Measurements from ENCODE around the gene BMAL1. TPM values are rescaled to one million over a fixed set of nuclear protein-coding genes. Genes with fewer than 3 reads are reported as not detected.

BMAL1 gene
- total and polyA plus RNA-seq, 2 of the 8 experiments (the other 6 are each of a cell fraction or from before 2014, with no cell fraction given), result 6.8 to 6.9 TPM

DNA sequence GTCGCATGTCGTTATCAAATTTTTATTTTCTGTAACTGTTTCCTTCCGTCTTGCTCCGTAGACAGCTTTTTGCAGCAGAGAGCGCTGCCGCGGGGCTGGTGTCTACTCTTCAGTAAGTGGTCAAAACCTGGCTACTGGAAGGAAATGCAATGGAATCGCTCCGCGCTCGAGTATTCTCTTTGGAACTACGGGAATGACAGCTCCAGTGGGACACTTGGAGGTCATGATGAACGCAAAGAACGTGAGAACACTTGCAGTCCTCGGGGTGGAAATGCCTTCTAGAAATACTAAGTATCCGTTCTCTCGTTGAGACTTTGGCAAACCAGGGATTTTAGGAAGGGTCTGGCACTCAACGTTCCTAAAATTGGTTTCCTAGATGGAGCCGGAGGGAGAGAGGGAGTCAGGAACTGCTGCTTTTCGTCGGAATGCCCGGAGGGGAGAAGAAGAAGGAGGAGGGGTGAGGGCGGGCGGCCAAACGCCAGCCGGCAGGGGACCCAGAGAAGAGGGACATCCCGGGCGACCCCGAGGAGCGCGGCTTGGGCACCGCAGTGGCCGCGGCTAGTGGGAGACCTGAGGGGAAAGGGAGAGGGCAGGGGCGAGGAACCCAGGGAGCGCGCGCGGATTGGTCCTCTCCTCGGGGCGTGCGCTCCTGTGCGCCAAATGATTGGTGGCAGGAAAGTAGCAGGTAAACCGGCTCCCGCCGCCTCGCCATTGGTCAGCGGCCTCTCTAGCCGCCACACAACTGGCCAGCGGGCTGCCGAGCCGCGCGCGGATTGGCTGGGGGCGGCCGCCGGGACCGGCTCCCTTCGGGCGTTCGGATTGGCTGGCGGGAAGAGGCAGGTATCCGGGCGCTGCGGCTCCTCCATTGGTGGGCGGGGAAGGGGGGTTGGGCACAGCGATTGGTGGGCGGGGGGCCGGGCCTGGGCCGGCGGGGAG, 490 bp upstream of the BMAL1 start:
- ChIA-PET CTCF (ENCODE audit: partially characterized antibody) (interaction anchor here (0.7 kb wide), 1 partner anchor 1529 kb away, joined by 3 read pairs; no protein-coding TSS in a partner anchor), POLR2A (ENCODE audit: partially characterized antibody) (no interaction called here)
- Histone ChIP-seq H2BK5ac (ENCODE audit: low read depth, low read length) (no peak overlapping the region), H4K91ac (replicated peaks; ENCODE audit: insufficient read length, low read length) (no peak overlapping the region), H3K79me1 (ENCODE audit: low read depth, low read length) (no peaks in the 10 kb centered on the region), H2AK5ac (ENCODE audit: low read depth, low read length) (no peak overlapping the region), H2BK12ac (ENCODE audit: low read depth, low read length) (no peak overlapping the region), H3K79me2 (ENCODE audit: control insufficient read depth in 1 of 2, insufficient read depth in 2 of 2, low read length in 2 of 2) (no peaks in the 10 kb centered on the region; a peak in 1 of 4 replicates), H4K8ac (ENCODE audit: extremely low read depth, insufficient read depth, low read length) (0 out of 2 replicates have a peak overlapping the region, but pooled peaks have one; percentile 8), H3K56ac (replicated peaks; ENCODE audit: insufficient read length, low read depth, low read length) (no peak overlapping the region), H2BK15ac (ENCODE audit: low read length) (no peak overlapping the region), H3K36me3 (ENCODE audit: control insufficient read depth in 2 of 4, insufficient read depth in 4 of 4, low read length in 3 of 4) (no peaks in the 10 kb centered on the region), H3K4me3 (ENCODE audit: extremely low read depth in 1 of 4, insufficient read depth in 2 of 4, low read depth in 3 of 4, low read length in 4 of 4) (peak overlapping the region; percentile 66 to 89 (median 80)), H3K18ac (ENCODE audit: extremely low read depth, low read length) (no peak overlapping the region), H4K5ac (ENCODE audit: insufficient read length, low read depth, low read length) (no peak overlapping the region), H3K4ac (replicated peaks; ENCODE audit: insufficient read length, low read depth, low read length) (no peak overlapping the region), H4K20me1 (replicated peaks in 1 of 2; ENCODE audit: control insufficient read depth in 1 of 2, insufficient read depth in 2 of 2, low read length in 2 of 2) (peaks cover 0 to 4% of the 10 kb centered on the region in 2 experiments), H3K9me3 (ENCODE audit: insufficient read depth in 2 of 2, low read depth in 1 of 2, low read length in 1 of 2) (no peaks in the 10 kb centered on the region), H3K4me1 (replicated peaks in 1 of 4; ENCODE audit: control insufficient read depth in 3 of 4, insufficient read depth in 4 of 4, low read length in 3 of 4) (no peaks in the 10 kb centered on the region; a peak in 1 of 7 replicates), H3K4me2 (ENCODE audit: insufficient read depth in 1 of 2, low read depth in 2 of 2, low read length in 2 of 2) (peak overlapping the region; percentile 87 to 92), H2BK20ac (ENCODE audit: low read length) (no peak overlapping the region), H2BK120ac (replicated peaks; ENCODE audit: low read depth, low read length) (no peak overlapping the region), H3K27me3 (replicated peaks in 1 of 4; ENCODE audit: control insufficient read depth in 3 of 4, extremely low read depth in 1 of 4, insufficient read depth in 3 of 4, low read length in 3 of 4) (peaks cover 6 to 57% (median 42%) of the 10 kb centered on the region in 4 experiments), H3K27ac (ENCODE audit: low read depth, low read length) (no peak overlapping the region), H3K9ac (replicated peaks in 1 of 4; ENCODE audit: extremely low read depth in 1 of 4, low read depth in 3 of 4, low read length in 3 of 4) (peak overlapping the region in 3 of 4 experiments; percentile 20 to 53 (median 29); a peak in 4 of 7 replicates), H3K14ac (ENCODE audit: insufficient read length) (no peak overlapping the region), H2AFZ (ENCODE audit: low read length) (peak overlapping the region; percentile 68), H3K23ac (ENCODE audit: insufficient read length) (no peak overlapping the region), H3K23me2 (ENCODE audit: low read depth, low read length) (peaks cover 13% of the 10 kb centered on the region; the same call in 1 of the 2 replicates)
- no peak for FAIRE-seq
- DNase-seq (ENCODE audit: low read depth in 1 of 2, low spot score in 2 of 2), result peak; percentile 93
- WGBS, 2 experiments (ENCODE audit: extremely low coverage in 1 of 2, insufficient coverage in 1 of 2, insufficient read length in 1 of 2, insufficient replicate concordance in 2 of 2, low coverage in 1 of 2, low lambda C conversion rate in 2 of 2, missing lambda C conversion rate in 1 of 2), result 3% methylated on average over 36 of the region's 72 CpGs; no CpG with 5 or more reads in 1 of the 2 experiments
- TF ChIP-seq BRCA1 (IDR thresholded peaks at IDR 0.05; ENCODE audit: low read depth, low read length) (no peak), TAF1 (IDR thresholded peaks at IDR 0.05; ENCODE audit: low read depth, low read length) (peak; percentile 77; the same call in 1 of the 2 replicates), RNF2 (IDR thresholded peaks at IDR 0.05; ENCODE audit: borderline replicate concordance, low read depth, low read length, missing control alignments, poor library complexity, severe bottlenecking) (no peak), HDAC2 (IDR thresholded peaks at IDR 0.05; ENCODE audit: borderline replicate concordance in 1 of 2, low read depth in 2 of 2, low read length in 2 of 2) (no peak), KDM4A (IDR thresholded peaks at IDR 0.05; ENCODE audit: low read depth, low read length, severe bottlenecking) (peak; percentile 84), ASH2L (IDR thresholded peaks at IDR 0.05; ENCODE audit: low read length) (peak; percentile 25), MAFK (IDR thresholded peaks at IDR 0.05; ENCODE audit: low read depth, low read length) (no peak; the same call in 1 of the 2 replicates), POLR2A (IDR thresholded peaks at IDR 0.05; ENCODE audit: control extremely low read depth in 1 of 2, low read depth in 2 of 2, low read length in 2 of 2) (0 out of 3 replicates have a peak, but pooled peaks of 1 of the 2 experiments have one; percentile 55), HDAC6 (IDR thresholded peaks at IDR 0.05; ENCODE audit: low read depth, low read length) (no peak)
- TF ChIP-seq, protein P1, sequence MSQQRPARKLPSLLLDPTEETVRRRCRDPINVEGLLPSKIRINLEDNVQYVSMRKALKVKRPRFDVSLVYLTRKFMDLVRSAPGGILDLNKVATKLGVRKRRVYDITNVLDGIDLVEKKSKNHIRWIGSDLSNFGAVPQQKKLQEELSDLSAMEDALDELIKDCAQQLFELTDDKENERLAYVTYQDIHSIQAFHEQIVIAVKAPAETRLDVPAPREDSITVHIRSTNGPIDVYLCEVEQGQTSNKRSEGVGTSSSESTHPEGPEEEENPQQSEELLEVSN (IDR thresholded peaks at IDR 0.05), result no peak

All from H1 (cell line).